VCaP (cell line): ENCODE data around the gene CDKN2B-AS1.
"Not testable (repeated sequence)": the region's sequence is repeated elsewhere in the genome, so short reads cannot be mapped to it uniquely, and the experiment has no call there.

Source experiments
- H3K27ac ChIP-seq: fragments of 450-650 bp; 2 replicates; pipeline ENCODE4 v1.5.1; 2017
- TF ChIP-seq, protein P1 (sequence below): fragments of 450-650 bp; conservative IDR thresholded peaks from 2 replicates; pipeline ENCODE4 v1.5.1; 2017; ENCODE audit warnings: mild to moderate bottlenecking, moderate library complexity

The CDKN2B-AS1 gene

DNA sequence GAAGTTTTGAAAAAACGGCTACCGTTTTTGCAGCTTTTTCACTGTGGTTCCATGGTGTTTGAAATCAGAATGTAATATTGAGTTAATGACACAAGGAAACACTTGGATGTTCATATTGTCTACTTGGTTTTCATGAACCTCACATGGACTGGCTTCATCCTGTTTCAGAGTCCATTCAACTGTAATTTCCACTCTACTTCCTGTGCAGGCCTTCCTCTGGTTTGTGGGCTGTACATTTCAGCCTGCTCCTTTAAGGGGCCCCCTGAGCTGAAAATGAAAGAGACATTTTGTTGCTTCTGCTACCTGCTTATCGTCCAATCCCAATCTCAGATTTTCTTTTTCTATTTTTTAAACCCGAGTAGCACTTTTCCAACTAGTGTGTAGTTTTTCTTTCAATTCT, 56.3 kb downstream of the CDKN2B-AS1 start:
- TF ChIP-seq, protein P1, sequence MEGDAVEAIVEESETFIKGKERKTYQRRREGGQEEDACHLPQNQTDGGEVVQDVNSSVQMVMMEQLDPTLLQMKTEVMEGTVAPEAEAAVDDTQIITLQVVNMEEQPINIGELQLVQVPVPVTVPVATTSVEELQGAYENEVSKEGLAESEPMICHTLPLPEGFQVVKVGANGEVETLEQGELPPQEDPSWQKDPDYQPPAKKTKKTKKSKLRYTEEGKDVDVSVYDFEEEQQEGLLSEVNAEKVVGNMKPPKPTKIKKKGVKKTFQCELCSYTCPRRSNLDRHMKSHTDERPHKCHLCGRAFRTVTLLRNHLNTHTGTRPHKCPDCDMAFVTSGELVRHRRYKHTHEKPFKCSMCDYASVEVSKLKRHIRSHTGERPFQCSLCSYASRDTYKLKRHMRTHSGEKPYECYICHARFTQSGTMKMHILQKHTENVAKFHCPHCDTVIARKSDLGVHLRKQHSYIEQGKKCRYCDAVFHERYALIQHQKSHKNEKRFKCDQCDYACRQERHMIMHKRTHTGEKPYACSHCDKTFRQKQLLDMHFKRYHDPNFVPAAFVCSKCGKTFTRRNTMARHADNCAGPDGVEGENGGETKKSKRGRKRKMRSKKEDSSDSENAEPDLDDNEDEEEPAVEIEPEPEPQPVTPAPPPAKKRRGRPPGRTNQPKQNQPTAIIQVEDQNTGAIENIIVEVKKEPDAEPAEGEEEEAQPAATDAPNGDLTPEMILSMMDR, result no peak
- H3K27ac ChIP-seq, result no peak overlapping the region

DNA sequence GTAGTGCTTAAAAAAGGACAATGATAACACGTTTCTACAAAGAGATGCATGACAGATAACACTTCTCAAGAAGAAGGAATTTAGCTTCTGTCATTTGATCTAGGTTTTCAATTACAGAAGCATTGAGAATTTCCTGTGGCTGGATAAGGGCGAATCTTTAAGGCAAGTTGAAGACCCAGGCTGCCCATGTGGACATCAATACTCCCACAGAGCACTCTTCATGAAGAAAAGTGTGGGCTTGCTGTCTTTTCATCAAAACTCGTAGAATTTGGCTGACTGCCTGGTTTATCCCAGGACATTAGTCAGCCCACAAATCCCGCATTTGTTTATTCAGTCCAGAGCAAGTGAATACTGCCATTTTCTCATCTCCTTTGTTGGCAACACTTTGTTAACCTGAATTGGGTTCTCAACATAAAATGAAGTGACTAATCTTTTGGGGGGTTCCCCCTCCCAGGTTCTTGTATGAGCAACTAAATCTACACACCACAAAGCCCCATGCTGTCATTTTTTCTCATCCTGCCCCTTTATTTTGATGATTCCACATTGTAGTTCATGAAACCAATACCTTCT, 57.9 kb downstream of the CDKN2B-AS1 start:
- H3K27ac ChIP-seq, result no peak overlapping the region
- TF ChIP-seq, protein P1, result no peak

DNA sequence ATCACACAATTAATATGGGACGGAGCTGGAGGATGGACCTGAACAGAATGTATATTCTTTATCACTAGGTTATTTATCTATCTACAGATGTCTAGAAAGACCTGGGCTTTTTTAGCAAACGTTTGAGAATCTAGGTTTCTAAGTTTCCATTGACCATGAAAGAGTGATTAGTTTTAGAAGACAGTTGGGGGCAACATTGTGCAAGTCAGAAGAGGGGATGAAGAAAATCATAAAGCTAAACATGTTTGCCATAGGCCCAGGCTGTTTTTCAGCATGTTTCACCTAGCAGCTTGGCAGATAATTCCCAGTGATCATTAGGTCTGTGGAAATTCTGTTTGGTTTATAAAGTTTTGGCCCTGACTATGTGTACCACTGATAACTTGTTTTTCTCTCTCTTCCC, 58.6 kb downstream of the CDKN2B-AS1 start:
- TF ChIP-seq, protein P1, result no peak
- no peak overlapping the region for H3K27ac ChIP-seq

- no peak overlapping the region for H3K27ac ChIP-seq
- TF ChIP-seq, protein P1, result no peak
Measured at GRCh38 chr9:22054076-22054475, 59.5 kb downstream of the CDKN2B-AS1 start.

DNA sequence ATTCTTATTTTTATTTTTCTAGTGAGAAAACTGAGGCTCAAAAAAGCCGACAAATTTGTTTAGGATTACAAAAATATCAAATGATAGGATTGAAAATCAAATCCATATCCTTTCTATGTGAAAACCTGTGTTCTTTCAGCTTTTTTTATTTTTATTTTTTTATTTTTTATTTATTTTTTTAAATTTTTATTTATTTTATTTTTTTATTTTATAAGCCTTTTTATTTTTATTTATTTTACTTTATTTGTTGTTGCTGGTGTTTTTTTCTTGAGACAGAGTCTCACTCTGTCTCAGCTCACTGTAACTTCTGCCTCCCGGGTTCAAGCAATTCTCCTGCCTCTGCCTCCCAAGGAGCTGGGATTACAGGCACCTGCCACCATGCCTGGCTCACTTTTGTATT, 59.9 kb downstream of the CDKN2B-AS1 start:
- no peak overlapping the region for H3K27ac ChIP-seq
- TF ChIP-seq, protein P1, result no peak

DNA sequence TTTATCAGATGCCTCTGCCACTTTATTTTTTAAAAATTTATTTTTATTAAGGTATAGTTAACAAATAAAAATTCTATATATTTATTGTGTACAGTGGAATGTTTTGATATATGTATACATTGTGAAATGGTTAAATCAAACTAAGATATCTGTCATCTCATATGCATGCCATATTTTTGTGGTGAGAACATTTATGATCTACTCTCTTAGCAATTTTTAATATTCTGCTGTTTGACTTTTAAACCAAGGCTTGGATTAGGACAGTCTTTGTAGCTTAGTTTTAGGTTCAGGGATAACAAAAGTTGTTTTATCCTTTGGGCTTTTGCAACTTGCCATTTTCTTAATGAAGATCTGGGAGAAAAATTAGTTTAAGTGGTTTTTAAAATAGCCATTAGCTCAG, 60.5 kb downstream of the CDKN2B-AS1 start:
- H3K27ac ChIP-seq, result no peak overlapping the region
- TF ChIP-seq, protein P1, result no peak

DNA sequence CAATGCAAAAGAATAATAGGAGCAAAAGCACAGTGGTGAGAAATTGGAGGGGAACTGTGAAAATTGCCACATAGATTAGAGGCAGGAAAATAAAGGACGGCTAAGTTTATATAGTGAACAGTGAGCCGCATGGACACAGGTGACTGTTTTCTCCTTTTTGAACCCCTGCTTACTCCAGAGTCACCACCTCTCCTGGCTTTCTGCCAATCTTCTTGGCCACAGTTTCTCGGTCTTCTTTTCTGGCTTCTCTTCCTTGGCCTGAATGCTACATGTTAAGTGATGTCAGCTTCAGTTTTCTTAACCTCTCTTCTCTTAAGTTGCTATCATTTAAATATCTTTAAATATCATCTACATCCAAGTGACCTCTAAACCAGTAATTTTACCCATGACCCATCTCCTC, 61.8 kb downstream of the CDKN2B-AS1 start:
- no peak overlapping the region for H3K27ac ChIP-seq
- TF ChIP-seq, protein P1, result no peak

DNA sequence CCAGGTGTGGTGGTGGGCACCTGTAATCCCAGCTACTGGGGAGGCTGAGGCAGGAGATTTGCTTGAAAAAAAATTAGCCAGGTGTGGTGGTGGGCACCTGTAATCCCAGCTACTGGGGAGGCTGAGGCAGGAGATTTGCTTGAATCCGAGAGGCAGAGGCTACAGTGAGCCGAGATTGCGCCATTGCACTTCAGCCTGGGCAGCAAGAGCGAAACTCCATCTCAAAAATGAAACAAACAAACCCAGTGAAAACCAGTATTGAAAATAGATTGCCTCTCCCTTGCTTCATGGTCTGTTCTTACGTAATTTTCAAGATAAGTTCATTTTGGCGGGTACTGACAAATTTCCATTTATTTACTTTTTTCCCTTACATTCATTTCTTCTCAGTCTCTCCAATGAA, 63.4 kb downstream of the CDKN2B-AS1 start:
- H3K27ac ChIP-seq, result not testable (repeated sequence)
